H7 (cell line): Measurements from ENCODE around the gene KCNH1. TPM values are rescaled to one million over a fixed set of nuclear protein-coding genes. Genes with fewer than 3 reads are reported as not detected.

Experiments
- DNase-seq: peaks from one replicate; pipeline ENCODE4 v3.0.0; 2012
- H3K27me3 ChIP-seq: 2 replicates; pipeline ENCODE4 v1.6.0; 2011; ENCODE audit warnings: mild to moderate bottlenecking, low read length; ENCODE audit not compliant: control insufficient read depth, insufficient read depth
- H3K36me3 ChIP-seq: replicated peaks from 2 replicates; pipeline ENCODE4 v1.5.1; 2011; ENCODE audit warnings: low read length; ENCODE audit not compliant: control insufficient read depth, insufficient read depth
- H3K4me3 ChIP-seq: 2 replicates; pipeline ENCODE4 v1.5.1; 2011; ENCODE audit warnings: low read depth, mild to moderate bottlenecking, control low read depth, low read length, moderate library complexity; ENCODE audit not compliant: insufficient read depth
- total RNA-seq: library from RNA; depleted of rRNA; stranded (reverse); fragments of >200 nt; shearing (Covaris generic); gene quantifications from 2 replicates; pipeline ENCODE4 v1.2.3, GENCODE V29; 2014

KCNH1 gene
- total RNA-seq, 1 experiment from 2014 or later: 0.07 TPM

DNA sequence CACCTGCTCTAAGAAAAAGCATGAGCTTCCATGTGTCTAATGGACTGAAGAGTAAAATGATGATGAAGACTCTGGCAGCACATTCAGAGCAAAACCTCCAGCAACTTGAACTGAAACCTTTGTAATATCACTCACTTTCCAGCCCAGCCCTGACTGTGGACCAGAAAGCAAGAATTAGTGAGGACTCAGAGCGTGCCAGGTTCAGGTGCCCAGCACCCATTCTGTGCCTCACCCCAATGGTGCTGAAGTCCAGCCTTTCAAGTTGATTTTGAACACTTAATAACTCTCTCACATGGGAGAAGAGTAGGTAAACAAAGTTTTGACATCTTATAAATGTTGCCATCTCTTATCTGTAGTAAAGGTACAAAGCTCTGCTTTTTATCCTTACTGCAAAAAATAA, 350.0 kb downstream of the KCNH1 start:
- Histone ChIP-seq H3K36me3 (no peaks in the 10 kb centered on the region), H3K27me3 (no peaks in the 10 kb centered on the region; the same call in 1 of the 2 replicates), H3K4me3 (no peak overlapping the region)
- no peak for DNase-seq

DNA sequence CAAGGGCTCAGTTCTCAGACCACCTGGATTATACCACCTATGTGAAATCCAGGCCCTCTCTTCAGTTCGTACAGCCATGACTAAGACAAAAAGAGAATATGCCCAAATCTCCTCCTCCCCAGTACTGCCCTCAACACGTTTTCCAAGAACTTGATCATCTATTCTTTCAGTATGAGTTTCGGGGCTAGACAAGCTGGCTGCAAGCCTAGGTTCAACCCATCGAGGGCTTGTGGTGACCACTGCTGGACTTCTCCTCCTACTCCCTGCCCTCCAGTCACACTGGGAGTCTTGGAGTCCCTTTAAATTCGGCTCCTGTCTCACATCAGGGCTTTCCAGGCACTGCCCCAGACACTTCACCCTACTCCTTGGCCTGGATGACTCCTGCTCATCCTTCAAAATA, 352.3 kb downstream of the KCNH1 start:
- H3K27me3 ChIP-seq: no peaks in the 10 kb centered on the region
- no peaks in the 10 kb centered on the region for H3K36me3 ChIP-seq
- DNase-seq: no peak
- H3K4me3 ChIP-seq: no peak overlapping the region

DNA sequence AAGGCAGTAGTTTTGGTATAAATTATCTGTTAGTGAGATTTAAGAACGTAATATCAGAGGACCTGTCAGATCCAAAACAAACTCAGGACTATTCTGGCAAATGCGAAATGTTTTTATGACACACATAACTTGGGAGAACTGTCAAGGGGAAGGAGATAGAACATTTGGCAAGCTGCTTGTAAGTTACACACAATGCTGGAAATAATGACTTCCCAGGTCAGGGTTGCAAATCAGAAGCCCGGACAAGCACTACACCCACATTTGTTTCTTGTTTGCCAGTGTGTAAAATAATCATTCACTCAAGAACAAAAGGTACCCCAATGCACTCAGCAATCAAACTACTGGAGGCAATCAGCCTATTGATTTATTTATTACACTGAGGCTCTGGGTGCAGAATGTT, 354.7 kb downstream of the KCNH1 start:
- no peak overlapping the region for H3K4me3 ChIP-seq
- no peaks in the 10 kb centered on the region for H3K27me3 ChIP-seq
- no peak for DNase-seq
- H3K36me3 ChIP-seq: no peaks in the 10 kb centered on the region

DNA sequence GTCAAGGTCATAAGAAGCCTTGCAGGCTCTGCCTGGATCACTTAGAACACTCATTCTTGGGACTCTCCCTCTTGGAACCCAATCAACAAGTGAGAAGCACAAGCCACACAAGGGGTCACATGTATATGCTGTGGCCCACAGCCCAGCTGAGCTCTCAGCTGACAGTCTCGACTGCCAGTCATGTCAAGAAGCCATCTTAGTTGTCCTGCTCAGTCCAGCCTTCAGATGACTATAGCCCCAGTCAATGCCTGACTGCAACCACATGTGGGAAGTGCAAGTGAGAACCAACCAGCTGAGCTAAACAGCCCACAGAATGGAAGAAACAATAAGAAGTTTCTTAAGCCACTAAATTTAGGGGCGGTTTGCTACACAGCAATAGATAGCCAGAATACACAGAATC, 356.0 kb downstream of the KCNH1 start:
- Histone ChIP-seq H3K4me3 (no peak overlapping the region), H3K27me3 (no peaks in the 10 kb centered on the region), H3K36me3 (no peaks in the 10 kb centered on the region)
- DNase-seq: no peak

DNA sequence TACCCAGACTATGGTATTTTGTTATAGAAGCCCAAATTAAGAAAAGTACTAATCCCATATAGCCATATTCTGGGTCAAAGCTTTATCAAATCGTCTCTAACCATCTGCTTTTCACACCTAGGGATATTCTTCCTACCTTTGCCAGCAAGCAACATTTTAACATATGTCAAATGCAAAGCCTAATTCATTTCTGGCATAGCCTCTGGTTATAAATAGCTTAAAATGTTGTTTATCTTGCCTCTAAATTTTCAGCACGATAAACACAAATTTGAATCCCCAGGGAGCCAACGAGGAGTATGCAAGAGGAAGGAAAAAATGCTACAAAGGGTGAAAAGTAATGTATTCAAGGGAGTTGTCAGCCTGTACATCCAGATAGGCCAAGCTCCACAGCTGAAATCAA, 357.2 kb downstream of the KCNH1 start:
- no peaks in the 10 kb centered on the region for H3K36me3 ChIP-seq
- H3K27me3 ChIP-seq: no peaks in the 10 kb centered on the region
- no peak for DNase-seq
- no peak overlapping the region for H3K4me3 ChIP-seq

GRCh38 chr1:210775289-210775688, 358.7 kb downstream of the KCNH1 start:
- no peaks in the 10 kb centered on the region for H3K27me3 ChIP-seq
- H3K4me3 ChIP-seq: no peak overlapping the region
- H3K36me3 ChIP-seq: no peaks in the 10 kb centered on the region
- DNase-seq: no peak

GRCh38 chr1:210773450-210773849, 360.5 kb downstream of the KCNH1 start:
- Histone ChIP-seq H3K4me3 (no peak overlapping the region), H3K27me3 (no peaks in the 10 kb centered on the region)
- no peak for DNase-seq

DNA sequence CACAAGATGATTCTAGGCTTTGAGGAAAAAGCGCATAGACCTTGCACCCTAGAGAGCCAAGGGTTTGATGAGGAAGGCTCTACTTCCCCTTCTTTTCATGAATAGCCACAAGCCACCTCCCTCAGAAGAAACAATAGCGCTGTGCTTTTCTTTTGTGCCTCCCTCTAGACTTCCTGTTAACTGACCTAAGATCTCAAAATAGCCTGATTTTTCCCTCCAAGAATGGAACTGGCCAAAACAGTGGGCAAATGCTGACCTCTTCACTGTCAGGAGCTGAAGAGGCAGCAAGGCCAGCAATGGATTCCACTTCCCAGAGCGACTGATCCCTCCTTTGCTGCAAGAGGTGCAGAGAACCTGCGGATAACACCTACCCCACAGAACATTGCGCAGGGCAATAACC, 362.8 kb downstream of the KCNH1 start:
- no peak overlapping the region for H3K4me3 ChIP-seq
- H3K27me3 ChIP-seq: no peaks in the 10 kb centered on the region
- no peaks in the 10 kb centered on the region for H3K36me3 ChIP-seq
- no peak for DNase-seq

More at GRCh38 chr1:210773450-210773849, 360.5 kb downstream of the KCNH1 start:
- H3K36me3 ChIP-seq: no peaks in the 10 kb centered on the region

DNA sequence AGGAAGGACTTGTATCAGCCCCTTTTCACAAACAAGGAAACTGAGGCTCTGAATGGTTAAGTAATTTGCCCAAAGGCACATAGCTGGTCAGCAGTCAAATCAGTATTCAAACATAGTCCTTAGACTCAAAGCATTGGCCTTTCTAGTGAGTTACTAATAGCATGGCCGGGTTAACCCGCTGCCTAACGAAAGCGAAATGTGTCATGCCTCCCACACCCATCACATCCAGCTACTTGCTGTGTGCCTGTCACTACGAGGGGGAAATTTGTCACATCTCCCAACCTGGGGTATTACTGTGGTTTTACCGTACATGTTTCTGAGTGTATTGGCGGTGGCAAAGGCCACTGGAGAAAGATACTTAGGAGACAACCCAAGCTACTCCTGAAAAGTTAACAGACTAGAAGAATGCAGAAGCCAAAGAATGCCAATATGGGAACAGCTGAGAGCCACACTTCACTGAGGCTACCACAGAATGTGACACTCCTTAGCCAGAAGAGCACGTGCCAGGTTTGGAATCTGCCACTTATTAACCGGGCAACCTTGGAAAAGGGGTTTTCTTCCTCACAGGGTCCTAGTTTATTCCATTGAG, 363.5 kb downstream of the KCNH1 start:
- no peaks in the 10 kb centered on the region for H3K36me3 ChIP-seq
- no peak overlapping the region for H3K4me3 ChIP-seq
- no peak for DNase-seq
- no peaks in the 10 kb centered on the region for H3K27me3 ChIP-seq

GRCh38 chr1:210769473-210769872, 364.5 kb downstream of the KCNH1 start:
- DNase-seq: no peak
- H3K4me3 ChIP-seq: no peak overlapping the region
- no peaks in the 10 kb centered on the region for H3K36me3 ChIP-seq
- H3K27me3 ChIP-seq: no peaks in the 10 kb centered on the region

DNA sequence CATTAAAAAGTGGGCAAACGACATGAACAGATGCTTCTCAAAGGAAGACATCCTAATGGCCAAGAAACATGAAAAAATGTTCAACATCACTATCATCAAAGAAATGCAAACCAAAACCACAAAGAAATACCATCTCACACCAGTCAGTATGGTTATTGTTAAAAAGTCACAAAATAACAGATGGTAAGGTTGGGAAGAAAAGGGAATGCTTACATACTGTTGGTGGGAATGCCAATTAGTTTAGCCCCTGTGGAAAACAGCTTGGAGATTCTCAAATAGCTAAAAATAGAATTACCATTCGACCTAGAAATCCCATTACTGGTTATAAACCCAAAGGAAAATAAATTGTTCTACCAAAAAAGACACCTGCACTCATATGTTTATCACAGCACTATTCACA, 369.4 kb downstream of the KCNH1 start:
- no peak overlapping the region for H3K4me3 ChIP-seq
- DNase-seq: no peak
- H3K27me3 ChIP-seq: no peaks in the 10 kb centered on the region
- no peaks in the 10 kb centered on the region for H3K36me3 ChIP-seq

DNA sequence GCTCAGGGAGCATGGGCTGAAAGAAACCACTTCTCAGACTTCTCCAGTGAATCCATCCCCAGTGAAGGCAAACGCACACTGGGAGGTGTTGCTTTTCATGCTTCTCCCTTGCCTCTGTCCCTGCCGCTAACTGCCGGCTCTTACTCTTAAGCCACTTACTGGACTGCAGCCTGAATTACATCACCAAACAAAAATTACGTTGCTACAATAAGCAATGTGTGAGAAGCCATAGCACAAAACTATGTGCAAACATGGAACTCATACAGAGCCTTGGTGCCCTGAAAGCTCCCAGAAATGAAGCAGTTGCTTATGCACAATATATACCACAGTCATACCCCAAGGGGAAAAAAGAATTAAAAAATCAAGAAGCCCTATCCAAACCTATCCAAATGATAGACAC, 375.2 kb downstream of the KCNH1 start:
- no peak for DNase-seq

GRCh38 chr1:210758261-210758660, 375.7 kb downstream of the KCNH1 start:
- H3K27me3 ChIP-seq: peaks cover 1% of the 10 kb centered on the region; the same call in 1 of the 2 replicates
- no peaks in the 10 kb centered on the region for H3K36me3 ChIP-seq
- DNase-seq: no peak
- H3K4me3 ChIP-seq: no peak overlapping the region

More for the DNA sequence above, 375.2 kb downstream of the KCNH1 start:
- peaks cover 1% of the 10 kb centered on the region; the same call in 1 of the 2 replicates for H3K27me3 ChIP-seq
- no peaks in the 10 kb centered on the region for H3K36me3 ChIP-seq
- no peak overlapping the region for H3K4me3 ChIP-seq

GRCh38 chr1:210757677-210758076, 376.3 kb downstream of the KCNH1 start:
- Histone ChIP-seq H3K4me3 (no peak overlapping the region), H3K27me3 (peaks cover 1% of the 10 kb centered on the region; the same call in 1 of the 2 replicates), H3K36me3 (no peaks in the 10 kb centered on the region)
- DNase-seq: peak; percentile 26

- H3K27me3 ChIP-seq: peaks cover 1% of the 10 kb centered on the region; the same call in 1 of the 2 replicates
- H3K36me3 ChIP-seq: no peaks in the 10 kb centered on the region
- H3K4me3 ChIP-seq: no peak overlapping the region
- no peak for DNase-seq
Measured at GRCh38 chr1:210755991-210756659, 377.8 kb downstream of the KCNH1 start.
